Glutamatergic neuron (in vitro differentiated cells): Measurements from ENCODE around the gene STX10. TPM values are rescaled to one million over a fixed set of nuclear protein-coding genes. Genes with fewer than 3 reads are reported as not detected.
A peak's percentile ranks its signal among the peaks of the same experiment; 100 is the strongest.

Experiments
- DNase-seq: peaks from one replicate; pipeline ENCODE4 v3.0.0; 2022
- H3K27ac Mint-ChIP-seq: one replicate; pipeline ENCODE4 v1.8.0; 2020; ENCODE audit warnings: mild to moderate bottlenecking, mixed read lengths, inconsistent platforms; ENCODE audit not compliant: unreplicated experiment
- H3K27me3 Mint-ChIP-seq: one replicate; pipeline ENCODE4 v1.8.0; 2020; ENCODE audit warnings: mild to moderate bottlenecking, moderate library complexity, mixed read lengths, inconsistent platforms; ENCODE audit not compliant: unreplicated experiment
- H3K36me3 Mint-ChIP-seq: one replicate; pipeline ENCODE4 v1.8.0; 2020; ENCODE audit warnings: mild to moderate bottlenecking, mixed read lengths, inconsistent platforms; ENCODE audit not compliant: unreplicated experiment
- H3K4me1 Mint-ChIP-seq: one replicate; pipeline ENCODE4 v1.8.0; 2020; ENCODE audit warnings: mild to moderate bottlenecking, low read depth, mixed read lengths, inconsistent platforms; ENCODE audit not compliant: unreplicated experiment
- H3K4me3 Mint-ChIP-seq: one replicate; pipeline ENCODE4 v1.8.0; 2020; ENCODE audit warnings: mild to moderate bottlenecking, mixed read lengths, inconsistent platforms; ENCODE audit not compliant: unreplicated experiment
- H3K9me3 Mint-ChIP-seq: one replicate; pipeline ENCODE4 v1.8.0; 2020; ENCODE audit warnings: mild to moderate bottlenecking, moderate library complexity, mixed read lengths, inconsistent platforms; ENCODE audit not compliant: unreplicated experiment
- CTCF ChIP-seq: fragments of 200-600 bp; sonication (generic); IDR thresholded peaks from one replicate; pipeline ENCODE4 v1.5.0; 2021; ENCODE audit not compliant: partially characterized antibody, unreplicated experiment
- total RNA-seq: library from RNA; stranded (reverse); fragmentation: NEBNext Ultra II Directional; extraction: Animal tissue kit (Norgen Biotek cat#: 25700); gene quantifications from one replicate; pipeline ENCODE4 v1.2.1, GENCODE V29; 2021; ENCODE audit not compliant: unreplicated experiment

The STX10 gene
- total RNA-seq, 1 donor from 2014 or later, result 17.2 TPM

- peaks cover 15% of the 10 kb centered on the region for H3K27me3 Mint-ChIP-seq
- H3K27ac Mint-ChIP-seq, result no peak overlapping the region
- H3K9me3 Mint-ChIP-seq, result peaks cover 16% of the 10 kb centered on the region
- no peaks in the 10 kb centered on the region for H3K36me3 Mint-ChIP-seq
- no peak for TF ChIP-seq CTCF
- peaks cover 16% of the 10 kb centered on the region for H3K4me1 Mint-ChIP-seq
- no peak overlapping the region for H3K4me3 Mint-ChIP-seq
- no peak for DNase-seq
Observed at GRCh38 chr19:13160557-13160956, 10.4 kb upstream of the STX10 start.

- peaks cover 20% of the 10 kb centered on the region for H3K27me3 Mint-ChIP-seq
- TF ChIP-seq CTCF, result no peak
- H3K9me3 Mint-ChIP-seq, result peaks cover 21% of the 10 kb centered on the region
- peaks cover 17% of the 10 kb centered on the region for H3K4me1 Mint-ChIP-seq
- H3K27ac Mint-ChIP-seq, result no peak overlapping the region
- DNase-seq, result no peak
- H3K36me3 Mint-ChIP-seq, result no peaks in the 10 kb centered on the region
- no peak overlapping the region for H3K4me3 Mint-ChIP-seq
Observed at GRCh38 chr19:13159713-13160112, 9.5 kb upstream of the STX10 start.

GRCh38 chr19:13155472-13156359 is 5.5 kb upstream of the STX10 start:
- H3K4me3 Mint-ChIP-seq, result peak overlapping the region; percentile 93
- peak; percentile 96 for DNase-seq
- H3K4me1 Mint-ChIP-seq, result peaks cover 6% of the 10 kb centered on the region
- no peaks in the 10 kb centered on the region for H3K36me3 Mint-ChIP-seq
- peak overlapping the region; percentile 98 for H3K27ac Mint-ChIP-seq
- TF ChIP-seq CTCF, result no peak
- H3K27me3 Mint-ChIP-seq, result peaks cover 30% of the 10 kb centered on the region
- peaks cover 28% of the 10 kb centered on the region for H3K9me3 Mint-ChIP-seq

GRCh38 chr19:13154911-13155471 is 4.8 kb upstream of the STX10 start:
- Mint-ChIP-seq H3K36me3 (no peaks in the 10 kb centered on the region), H3K4me3 (peak overlapping the region; percentile 93), H3K9me3 (peaks cover 28% of the 10 kb centered on the region), H3K27ac (peak overlapping the region; percentile 98), H3K27me3 (peaks cover 32% of the 10 kb centered on the region), H3K4me1 (peaks cover 6% of the 10 kb centered on the region)
- DNase-seq, result peak; percentile 69
- TF ChIP-seq CTCF, result no peak
